IMR-90 (cell line): ENCODE data around the gene LRRC10B. TPM values are rescaled to one million over a fixed set of nuclear protein-coding genes. Genes with fewer than 3 reads are reported as not detected.

Source experiments
- ATAC-seq: fragments of 200-7000 bp; cut with Tn5 transposase; 2 replicates; pipeline ENCODE4 v1.9.1; 2020; ENCODE audit warnings: low read depth, mild to moderate bottlenecking, moderate library complexity
- BruUV-seq: library from RNA; stranded (reverse); fragments of 400-500 nt; replicated peaks from 2 replicates; lab custom pipeline; 2021; lab: Mats Ljungman, UMichigan
- CTCF ChIA-PET: fragments of 300-600 bp; formaldehyde crosslinking; extraction: SDS; loops from one replicate; lab custom pipeline; 2021; ENCODE audit warnings: antibody characterized with exemption; lab: Yijun Ruan, JAX
- POLR2A ChIA-PET: fragments of 300-600 bp; sonication (Branson Sonifier 250); formaldehyde crosslinking; loops from one replicate; lab custom pipeline; 2022; ENCODE audit warnings: antibody characterized with exemption; ENCODE audit not compliant: unreplicated experiment; lab: Charles Lee
- DNase-seq: peaks from one replicate; pipeline ENCODE4 v3.0.0; 2013
- H2AFZ ChIP-seq: replicated peaks from 2 replicates; pipeline ENCODE3; 2013; ENCODE audit warnings: low read length, mild to moderate bottlenecking; ENCODE audit not compliant: poor library complexity
- H2AK5ac ChIP-seq: 2 replicates; pipeline ENCODE4 v1.6.1; 2013; ENCODE audit warnings: low read depth, low read length, inconsistent platforms
- H2AK9ac ChIP-seq: replicated peaks from 2 replicates; pipeline ENCODE3; 2013; ENCODE audit warnings: mild to moderate bottlenecking, low read depth, low read length, moderate library complexity; ENCODE audit not compliant: poor library complexity
- H2BK120ac ChIP-seq: 2 replicates; pipeline ENCODE4 v1.6.1; 2013; ENCODE audit warnings: low read depth, low read length, inconsistent platforms
- H2BK15ac ChIP-seq: 3 replicates; pipeline ENCODE4 v1.6.1; 2013; ENCODE audit warnings: low read depth, low read length, inconsistent platforms
- H2BK20ac ChIP-seq: 2 replicates; pipeline ENCODE4 v1.6.1; 2013; ENCODE audit warnings: low read depth, mild to moderate bottlenecking, inconsistent platforms, low read length, moderate library complexity
- H2BK5ac ChIP-seq: 2 replicates; pipeline ENCODE4 v1.6.1; 2013; ENCODE audit warnings: mild to moderate bottlenecking, low read depth, low read length, inconsistent platforms; ENCODE audit not compliant: poor library complexity, severe bottlenecking
- H3K14ac ChIP-seq: replicated peaks from 2 replicates; pipeline ENCODE4 v1.6.1; 2013; ENCODE audit warnings: low read depth, low read length, inconsistent platforms
- H3K18ac ChIP-seq: 2 replicates; pipeline ENCODE4 v1.6.1; 2013; ENCODE audit warnings: low read depth, low read length, control low read depth
- H3K23ac ChIP-seq: 2 replicates; pipeline ENCODE4 v1.6.1; 2013; ENCODE audit warnings: low read depth, low read length, inconsistent platforms
- H3K27ac ChIP-seq: 2 replicates; pipeline ENCODE4 v1.5.1; 2013; ENCODE audit warnings: mild to moderate bottlenecking, control low read depth, low read length; ENCODE audit not compliant: insufficient read depth
- H3K27me3 ChIP-seq: 2 replicates; pipeline ENCODE4 v1.6.1; 2013; ENCODE audit warnings: low read length; ENCODE audit not compliant: control insufficient read depth, insufficient read depth
- H3K36me3 ChIP-seq: 2 replicates; pipeline ENCODE4 v1.6.1; 2013; ENCODE audit warnings: low read length, mixed read lengths; ENCODE audit not compliant: control insufficient read depth, insufficient read depth
- H3K4ac ChIP-seq: 2 replicates; pipeline ENCODE4 v1.6.1; 2013; ENCODE audit warnings: low read depth, low read length, inconsistent platforms
- H3K4me1 ChIP-seq: 2 replicates; pipeline ENCODE4 v1.6.1; 2013; ENCODE audit warnings: low read length, mixed read lengths; ENCODE audit not compliant: control insufficient read depth, insufficient read depth
- H3K4me2 ChIP-seq: 2 replicates; pipeline ENCODE4 v1.6.1; 2013; ENCODE audit warnings: low read depth, mild to moderate bottlenecking, control low read depth, low read length, moderate library complexity
- H3K4me3 ChIP-seq: 2 replicates; pipeline ENCODE4 v1.5.1; 2013; ENCODE audit warnings: low read depth, mild to moderate bottlenecking, control low read depth, low read length, moderate library complexity; ENCODE audit not compliant: insufficient read depth
- H3K56ac ChIP-seq: 2 replicates; pipeline ENCODE4 v1.6.1; 2013; ENCODE audit warnings: low read length, inconsistent platforms; ENCODE audit not compliant: insufficient read depth; ENCODE audit errors: extremely low read depth
- H3K79me1 ChIP-seq, 2 experiments: 2 replicates each; pipeline ENCODE4 v1.6.1; 2013; ENCODE audit warnings: low read length in 2 of 2, inconsistent platforms in 1 of 2, low read depth in 1 of 2
- H3K9ac ChIP-seq: 2 replicates; pipeline ENCODE4 v1.6.1; 2013; ENCODE audit warnings: low read depth, low read length, control low read depth
- H3K9me1 ChIP-seq: 2 replicates; pipeline ENCODE4 v1.6.1; 2013; ENCODE audit warnings: low read length, inconsistent platforms; ENCODE audit not compliant: insufficient read depth
- H3K9me3 ChIP-seq: 2 replicates; pipeline ENCODE4 v1.6.1; 2013; ENCODE audit warnings: low read length; ENCODE audit not compliant: control insufficient read depth, insufficient read depth
- H4K20me1 ChIP-seq: 2 replicates; pipeline ENCODE4 v1.6.1; 2013; ENCODE audit warnings: low read length, inconsistent platforms; ENCODE audit not compliant: insufficient read depth
- H4K5ac ChIP-seq: 2 replicates; pipeline ENCODE4 v1.6.1; 2013; ENCODE audit warnings: mild to moderate bottlenecking, low read depth, low read length, control low read depth
- H4K8ac ChIP-seq, 2 experiments: 2 replicates each; pipeline ENCODE4 v1.6.1; 2013; ENCODE audit warnings: low read depth in 2 of 2, low read length in 2 of 2, control low read depth in 1 of 2, inconsistent platforms in 1 of 2
- H4K91ac ChIP-seq: 2 replicates; pipeline ENCODE4 v1.6.1; 2013; ENCODE audit warnings: low read depth, low read length, inconsistent platforms; ENCODE audit not compliant: insufficient read depth
- BHLHE40 ChIP-seq: fragments of 150-350 bp; IDR thresholded peaks from 2 replicates; pipeline ENCODE4 v1.6.1; 2016; ENCODE audit warnings: mild to moderate bottlenecking, low read depth, low read length
- CEBPB ChIP-seq: IDR thresholded peaks from 2 replicates; pipeline ENCODE4 v1.6.1; 2012; ENCODE audit warnings: low read depth, low read length, improper control_type of control experiment
- CHD1 ChIP-seq: IDR thresholded peaks from 2 replicates; pipeline ENCODE4 v1.6.1; 2012; ENCODE audit warnings: low read depth, low read length, improper control_type of control experiment
- CTCF ChIP-seq: conservative IDR thresholded peaks from 2 replicates; pipeline ENCODE4 v1.5.1; 2012; ENCODE audit warnings: mild to moderate bottlenecking, low read depth, low read length, improper control_type of control experiment
- ELK1 ChIP-seq: fragments of 150-350 bp; IDR thresholded peaks from 2 replicates; pipeline ENCODE4 v1.6.1; 2016; ENCODE audit warnings: low read depth, mild to moderate bottlenecking, low read length, moderate library complexity, borderline replicate concordance
- FOS ChIP-seq: fragments of 150-350 bp; IDR thresholded peaks from 2 replicates; pipeline ENCODE4 v1.6.1; 2016; ENCODE audit warnings: low read depth, low read length
- MAFK ChIP-seq: IDR thresholded peaks from 2 replicates; pipeline ENCODE4 v1.6.1; 2012; ENCODE audit warnings: low read depth, low read length, improper control_type of control experiment
- MAZ ChIP-seq: IDR thresholded peaks from 2 replicates; pipeline ENCODE4 v1.6.1; 2012; ENCODE audit warnings: low read depth, mild to moderate bottlenecking, low read length, improper control_type of control experiment, moderate library complexity, borderline replicate concordance
- MXI1 ChIP-seq: IDR thresholded peaks from 2 replicates; pipeline ENCODE4 v1.6.1; 2012; ENCODE audit warnings: low read depth, mild to moderate bottlenecking, low read length, moderate library complexity, borderline replicate concordance
- NFE2L2 ChIP-seq: fragments of 150-350 bp; IDR thresholded peaks from 2 replicates; pipeline ENCODE4 v1.6.1; 2016; ENCODE audit warnings: low read depth, mild to moderate bottlenecking, low read length
- POLR2A ChIP-seq: IDR thresholded peaks from 2 replicates; pipeline ENCODE4 v1.6.1; 2012; ENCODE audit warnings: mild to moderate bottlenecking, low read depth, low read length
- RAD21 ChIP-seq: IDR thresholded peaks from 2 replicates; pipeline ENCODE4 v1.6.1; 2012; ENCODE audit warnings: low read length, improper control_type of control experiment
- RCOR1 ChIP-seq: IDR thresholded peaks from 2 replicates; pipeline ENCODE4 v1.6.1; 2012; ENCODE audit warnings: mild to moderate bottlenecking, low read length, improper control_type of control experiment; ENCODE audit not compliant: insufficient replicate concordance
- RFX5 ChIP-seq: IDR thresholded peaks from 2 replicates; pipeline ENCODE4 v1.8.0; 2012; ENCODE audit warnings: low read depth, mild to moderate bottlenecking, low read length, moderate library complexity
- SMC3 ChIP-seq: fragments of 150-350 bp; IDR thresholded peaks from 2 replicates; pipeline ENCODE4 v1.6.1; 2016; ENCODE audit warnings: low read depth, mild to moderate bottlenecking, antibody characterized with exemption, low read length, moderate library complexity
- USF2 ChIP-seq: fragments of 150-350 bp; IDR thresholded peaks from 2 replicates; pipeline ENCODE4 v1.6.1; 2017; ENCODE audit warnings: mild to moderate bottlenecking, antibody characterized with exemption, low read length, low read depth
- WGBS, 2 experiments: methylation state at CpG; one replicate each; pipeline versions ENCODE4 v1.1.5 to v1.1.7; 2013; ENCODE audit warnings: missing lambda C conversion rate in 2 of 2; ENCODE audit not compliant: insufficient read length in 1 of 2; ENCODE audit errors: extremely low coverage in 2 of 2; 5-methylcytosine and 5-hydroxymethylcytosine counted together
- dilution Hi-C: fragments of 300-500 bp; cut with HindIII; formaldehyde crosslinking; loops from one replicate; pipeline ENCODE4 v1.14.3; 2018; ENCODE audit warnings: low sequenced_read_pairs; ENCODE audit not compliant: unreplicated experiment
- in situ Hi-C: fragments of 300-500 bp; cut with MboI; formaldehyde crosslinking; loops from 3 replicates; pipeline ENCODE4 v1.14.3; 2019; ENCODE audit warnings: low sequenced_read_pairs, inconsistent platforms, mixed read lengths
- intact Hi-C: fragments of 100-400 bp; cut with micrococcal nuclease; formaldehyde crosslinking; loops from 2 replicates; pipeline ENCODE4 v1.10.0; 2022
- polyA plus RNA-seq, 3 experiments: library from polyadenylated mRNA; depleted of rRNA; stranded (reverse); fragments of >200 nt; gene quantifications; 2 replicates each; pipeline ENCODE4 v1.2.3, GENCODE V29; 2012; ENCODE audit warnings: low replicate concordance in 1 of 3
- total RNA-seq: library from RNA; depleted of rRNA; stranded (reverse); fragments of >200 nt; gene quantifications from 2 replicates; pipeline ENCODE4 v1.2.3, GENCODE V29; 2012

The LRRC10B gene
- total and polyA plus RNA-seq, 2 of the 4 experiments (the other 2 are of a cell fraction) = not detected

GRCh38 chr11:61485080-61485479 is 23.5 kb upstream of the LRRC10B start:
- Histone ChIP-seq H3K9me1 (0 out of 2 replicates have a peak, but pooled peaks cover 4% of the 10 kb centered on the region), H3K4me1 (peaks cover 15% of the 10 kb centered on the region), H3K27me3 (peaks cover 19% of the 10 kb centered on the region; the same call in 1 of the 2 replicates), H3K14ac (no peak overlapping the region), H3K4me2 (no peak overlapping the region), H2BK120ac (no peak overlapping the region), H4K5ac (no peak overlapping the region), H2AFZ (no peak overlapping the region), H3K9me3 (no peaks in the 10 kb centered on the region), H4K8ac (no peak overlapping the region), H3K23ac (no peak overlapping the region), H4K91ac (no peak overlapping the region), H3K36me3 (no peaks in the 10 kb centered on the region), H3K9ac (no peak overlapping the region), H2AK9ac (no peak overlapping the region), H3K56ac (no peak overlapping the region), H3K4me3 (no peak overlapping the region), H2AK5ac (no peak overlapping the region), H4K20me1 (no peaks in the 10 kb centered on the region), H2BK20ac (no peak overlapping the region), H3K4ac (no peak overlapping the region), H3K27ac (no peak overlapping the region), H2BK5ac (no peak overlapping the region), H2BK15ac (no peak overlapping the region), H3K79me1 (no peaks in the 10 kb centered on the region), H3K18ac (no peak overlapping the region)
- no TSS peak for BruUV-seq
- no peak for ATAC-seq
- no peak for DNase-seq
- TF ChIP-seq CEBPB (no peak), MAFK (no peak), BHLHE40 (no peak), MAZ (no peak), NFE2L2 (no peak), ELK1 (no peak), POLR2A (no peak), SMC3 (no peak), FOS (no peak), CTCF (no peak), RFX5 (no peak), CHD1 (no peak), RAD21 (no peak), USF2 (no peak), RCOR1 (no peak), MXI1 (no peak)
- intact Hi-C loops (no loop called here), dilution Hi-C loops (no loop called here), in situ Hi-C loops (no loop called here)
- POLR2A ChIA-PET = no interaction called here
- WGBS, 2 experiments = no CpG with 5 or more reads among the region's 11 CpGs
- CTCF ChIA-PET = interaction anchor here (1.1 kb wide), 1 partner anchor 32 kb away, joined by 3 read pairs; no protein-coding TSS in a partner anchor
